GM21619 (cell line): ENCODE data around the gene HIRIP3.

Source experiments
- ATAC-seq: cut with Tn5 transposase; IDR thresholded peaks from one replicate; pipeline ENCODE4 v1.9.1; 2021; ENCODE audit not compliant: unreplicated experiment

The HIRIP3 gene

GRCh38 chr16:29984137-29984763 lies 11.2 kb downstream of the HIRIP3 start:
- no peak for ATAC-seq

GRCh38 chr16:29983420-29984136 lies 11.8 kb downstream of the HIRIP3 start:
- no peak for ATAC-seq

GRCh38 chr16:29982560-29983419 lies 12.6 kb downstream of the HIRIP3 start:
- ATAC-seq = no peak

GRCh38 chr16:29978564-29979270 lies 16.7 kb downstream of the HIRIP3 start:
- ATAC-seq = no peak

- ATAC-seq = no peak
These were observed 17.3 kb downstream of the HIRIP3 start for GRCh38 chr16:29978081-29978480.

GRCh38 chr16:29977063-29977825 lies 18.2 kb downstream of the HIRIP3 start:
- ATAC-seq = no peak

- no peak for ATAC-seq
These were observed 19.5 kb downstream of the HIRIP3 start for GRCh38 chr16:29975811-29976511.

GRCh38 chr16:29975134-29975538 lies 20.3 kb downstream of the HIRIP3 start:
- ATAC-seq = no peak

GRCh38 chr16:29974291-29975133 lies 20.9 kb downstream of the HIRIP3 start:
- ATAC-seq = peak; percentile 1

GRCh38 chr16:29973384-29974246 lies 21.8 kb downstream of the HIRIP3 start, which contains the start of gene TAOK2:
TSS of gene TAOK2 (plus strand) at chr16:29973868. CDS start at chr16:29977773, 3,905 bp downstream.
- peak; percentile 80 for ATAC-seq

GRCh38 chr16:29972992-29973383 lies 22.4 kb downstream of the HIRIP3 start:
- ATAC-seq = no peak

- no peak for ATAC-seq
These were observed 22.9 kb downstream of the HIRIP3 start for GRCh38 chr16:29972500-29972899.

- ATAC-seq = no peak
These were observed 24.1 kb downstream of the HIRIP3 start for GRCh38 chr16:29971304-29971703.

- ATAC-seq = no peak
These were observed 27.2 kb downstream of the HIRIP3 start for GRCh38 chr16:29968205-29968604.

- no peak for ATAC-seq
These were observed 32.2 kb downstream of the HIRIP3 start for GRCh38 chr16:29963021-29963743.

- ATAC-seq = no peak
These were observed 32.9 kb downstream of the HIRIP3 start for GRCh38 chr16:29962344-29962994.
